ENCODE data around the gene ALG1. TPM values are rescaled to one million over a fixed set of nuclear protein-coding genes. Genes with fewer than 3 reads are reported as not detected.

The ALG1 gene
- total RNA-seq, 1 experiment from 2014 or later, result 36.2 TPM

DNA sequence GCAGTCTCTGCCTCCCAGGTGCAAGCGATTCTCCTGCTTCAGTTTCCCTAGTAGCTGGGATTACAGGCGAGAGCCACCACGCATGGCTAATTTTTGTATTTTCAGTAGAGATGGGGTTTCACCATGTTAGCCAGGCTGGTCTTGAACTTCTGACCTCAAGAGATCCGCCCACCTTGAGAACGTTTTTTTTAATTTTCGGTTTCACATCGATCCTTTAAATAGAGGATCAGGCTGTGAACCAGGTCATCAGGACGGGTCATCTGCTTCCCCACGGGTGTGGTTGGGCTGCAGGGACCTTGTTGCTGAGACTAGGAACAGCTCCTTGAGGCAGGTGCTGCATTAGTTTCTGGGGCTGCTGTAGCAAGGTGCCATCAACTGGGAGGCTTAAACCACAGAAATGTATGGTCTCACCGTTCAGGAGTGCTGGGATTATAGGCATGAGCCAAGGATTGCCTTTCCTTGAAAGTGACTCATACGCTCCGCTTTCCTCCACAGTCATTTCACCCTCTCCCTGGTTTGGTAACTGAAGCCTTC lies 30.0 kb upstream of the ALG1 start:
- TF ChIP-seq, protein P1, sequence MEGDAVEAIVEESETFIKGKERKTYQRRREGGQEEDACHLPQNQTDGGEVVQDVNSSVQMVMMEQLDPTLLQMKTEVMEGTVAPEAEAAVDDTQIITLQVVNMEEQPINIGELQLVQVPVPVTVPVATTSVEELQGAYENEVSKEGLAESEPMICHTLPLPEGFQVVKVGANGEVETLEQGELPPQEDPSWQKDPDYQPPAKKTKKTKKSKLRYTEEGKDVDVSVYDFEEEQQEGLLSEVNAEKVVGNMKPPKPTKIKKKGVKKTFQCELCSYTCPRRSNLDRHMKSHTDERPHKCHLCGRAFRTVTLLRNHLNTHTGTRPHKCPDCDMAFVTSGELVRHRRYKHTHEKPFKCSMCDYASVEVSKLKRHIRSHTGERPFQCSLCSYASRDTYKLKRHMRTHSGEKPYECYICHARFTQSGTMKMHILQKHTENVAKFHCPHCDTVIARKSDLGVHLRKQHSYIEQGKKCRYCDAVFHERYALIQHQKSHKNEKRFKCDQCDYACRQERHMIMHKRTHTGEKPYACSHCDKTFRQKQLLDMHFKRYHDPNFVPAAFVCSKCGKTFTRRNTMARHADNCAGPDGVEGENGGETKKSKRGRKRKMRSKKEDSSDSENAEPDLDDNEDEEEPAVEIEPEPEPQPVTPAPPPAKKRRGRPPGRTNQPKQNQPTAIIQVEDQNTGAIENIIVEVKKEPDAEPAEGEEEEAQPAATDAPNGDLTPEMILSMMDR (conservative IDR thresholded peaks at IDR 0.05), result no peak

More for the DNA sequence above, 30.0 kb upstream of the ALG1 start:
- Histone ChIP-seq H3K56ac (ENCODE audit: insufficient read length, low read depth, low read length) (no peak overlapping the region), H3K23ac (ENCODE audit: insufficient read length, low read depth, low read length) (no peak overlapping the region), H3K4me1 (ENCODE audit: insufficient read depth, low read length) (peaks cover 2% of the 10 kb centered on the region), H3K18ac (ENCODE audit: insufficient read length, low read depth, low read length) (no peak overlapping the region), H3K4me2 (ENCODE audit: insufficient read depth, insufficient read length, low read length) (no peak overlapping the region), H3K14ac (ENCODE audit: insufficient read depth, low read length) (no peak overlapping the region; the same call in 1 of the 2 replicates), H4K91ac (ENCODE audit: insufficient read length, low read depth, low read length) (no peak overlapping the region), H3K9me3 (ENCODE audit: control insufficient read depth, low read depth, low read length) (no peaks in the 10 kb centered on the region), H3K23me2 (ENCODE audit: insufficient read length, low read depth, low read length, poor library complexity, severe bottlenecking) (no peaks in the 10 kb centered on the region), H2BK12ac (ENCODE audit: insufficient read length, low read depth, low read length) (no peak overlapping the region), H2BK15ac (ENCODE audit: low read depth, low read length) (no peak overlapping the region), H3K79me1 (ENCODE audit: insufficient read depth, low read depth, low read length, poor library complexity, severe bottlenecking) (no peaks in the 10 kb centered on the region), H3K27ac (ENCODE audit: insufficient read length, low read depth, low read length) (no peak overlapping the region), H3K4ac (ENCODE audit: low read depth, low read length) (no peak overlapping the region), H2AK5ac (ENCODE audit: insufficient read length, low read length) (no peak overlapping the region), H2BK120ac (ENCODE audit: low read depth, low read length, poor library complexity, severe bottlenecking) (no peak overlapping the region), H3K9ac (ENCODE audit: extremely low read depth, insufficient read length, low read length) (no peak overlapping the region), H2BK20ac (ENCODE audit: low read depth, low read length, poor library complexity, severe bottlenecking) (no peak overlapping the region), H2BK5ac (ENCODE audit: insufficient read length, low read length) (no peak overlapping the region), H3K27me3 (ENCODE audit: insufficient read depth, low read length) (no peaks in the 10 kb centered on the region), H3T11ph (ENCODE audit: low read length) (no peak overlapping the region), H4K5ac (ENCODE audit: insufficient read length, low read depth, low read length) (no peak overlapping the region), H4K20me1 (ENCODE audit: control insufficient read depth, insufficient read depth, insufficient read length) (no peaks in the 10 kb centered on the region), H3K79me2 (ENCODE audit: insufficient read depth, low read length) (no peaks in the 10 kb centered on the region), H2AFZ (ENCODE audit: low read length) (no peak overlapping the region), H4K8ac (replicated peaks; ENCODE audit: insufficient read length, low read depth, low read length) (no peak overlapping the region)
- DNase-seq, result no peak
- Mint-ChIP-seq H3K4me3 (no peak overlapping the region), H3K4me1 (peaks cover 10 to 18% of the 10 kb centered on the region in 2 experiments), H3K9me3 (no peaks in the 10 kb centered on the region), H3K27ac (no peak overlapping the region), H3K36me3 (ENCODE audit: insufficient read depth in 1 of 3, low read depth in 3 of 3) (no peaks in the 10 kb centered on the region), H3K27me3 (ENCODE audit: low read depth) (peaks cover 6% of the 10 kb centered on the region)
- no CpG with 5 or more reads among the region's 12 CpGs for WGBS (ENCODE audit: extremely low coverage, insufficient read length, low lambda C conversion rate)
